Left hindlimb (tissue), 1 donor: ENCODE results near the gene FAM228B.
"Not testable (repeated sequence)": the region's sequence is repeated elsewhere in the genome, so short reads cannot be mapped to it uniquely, and the experiment has no call there.

Experiments used
- DNase-seq: peaks from one replicate; pipeline ENCODE4 v3.0.0-alpha.2; 2018

The FAM228B gene

DNA sequence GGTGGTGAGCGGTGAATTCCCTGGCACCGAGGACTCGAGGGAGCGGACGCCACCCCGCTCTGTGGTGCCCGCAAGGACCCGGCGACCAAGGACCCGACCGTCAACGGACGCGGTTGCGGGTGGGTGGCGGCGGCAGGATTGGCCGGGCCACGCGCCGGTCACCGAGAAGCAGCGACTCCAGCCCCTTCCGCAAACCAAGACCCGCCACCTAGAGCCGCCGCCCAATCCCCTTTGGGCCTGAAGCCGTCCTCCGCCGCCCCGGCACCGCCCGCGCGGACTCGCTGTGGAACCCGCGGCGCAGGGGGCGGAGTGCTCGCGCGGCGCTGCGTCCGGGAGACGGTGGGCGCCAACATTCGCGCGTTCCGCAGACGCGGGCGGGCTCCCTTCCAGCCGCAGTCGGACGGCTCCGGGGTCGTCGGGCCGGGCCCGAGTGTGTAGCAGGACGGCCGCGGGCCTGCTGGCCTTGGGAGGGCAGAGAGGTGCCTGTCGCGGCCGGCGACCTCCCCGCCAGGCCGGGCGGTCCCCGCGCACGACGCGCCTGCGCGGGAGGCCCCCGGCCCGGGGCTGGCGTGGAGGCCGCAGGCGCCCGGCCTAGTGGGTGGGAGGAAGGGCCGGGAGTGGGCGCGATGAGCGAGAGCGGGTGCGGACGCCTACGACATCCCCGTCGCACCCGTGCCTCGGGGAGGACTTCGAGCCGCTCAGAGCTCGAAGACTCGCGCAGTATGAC, at the start of gene FAM228B, which contains the start of gene PFN4:
FAM228B (plus strand) TSS at position 275 of the 727 bp plus-strand sequence. CDS start 893 bp downstream, outside the sequence.
PFN4 (minus strand) TSS at position 140 of the 727 bp plus-strand sequence. CDS start 799 bp downstream, outside the sequence.
- peak; percentile 89 for DNase-seq

DNA sequence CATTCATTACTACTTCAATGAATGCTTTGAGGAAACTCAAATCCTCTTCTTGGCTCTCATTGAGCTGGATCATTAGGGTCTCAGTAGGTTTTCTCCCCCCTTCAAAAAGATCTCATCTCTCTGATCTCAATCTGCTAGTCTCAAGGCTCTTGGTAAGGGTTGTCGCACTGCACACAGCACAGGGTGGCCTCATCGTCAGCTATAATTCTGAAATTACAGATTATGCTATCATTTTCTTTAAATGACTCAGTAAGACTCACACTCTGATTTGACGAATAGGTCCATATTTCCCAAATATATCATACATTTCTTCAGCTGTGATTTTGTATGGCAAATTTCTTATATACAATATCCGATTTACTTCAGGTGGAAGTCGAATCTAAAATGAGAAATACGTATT, 49.5 kb upstream of the FAM228B start:
- no peak for DNase-seq

DNA sequence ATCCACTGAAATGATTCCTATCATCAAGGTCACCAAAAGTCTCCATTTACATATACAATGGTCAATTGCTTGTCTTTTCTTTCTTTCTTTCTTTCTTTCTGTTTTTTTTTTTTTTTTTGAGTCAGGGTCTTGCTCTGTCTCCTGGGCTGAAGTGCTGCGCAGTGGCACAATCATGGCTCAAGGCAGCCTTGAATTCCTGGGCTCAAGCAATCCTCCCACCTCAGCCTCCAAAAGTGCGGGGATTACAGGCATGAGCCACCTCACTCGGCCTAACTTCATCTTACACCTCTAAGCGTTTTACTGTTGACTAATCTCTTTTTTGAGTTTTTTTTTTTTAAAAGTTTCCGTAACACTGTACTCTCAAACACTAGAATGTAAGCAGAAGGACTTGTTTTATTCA, 48.0 kb upstream of the FAM228B start:
- no peak for DNase-seq

DNA sequence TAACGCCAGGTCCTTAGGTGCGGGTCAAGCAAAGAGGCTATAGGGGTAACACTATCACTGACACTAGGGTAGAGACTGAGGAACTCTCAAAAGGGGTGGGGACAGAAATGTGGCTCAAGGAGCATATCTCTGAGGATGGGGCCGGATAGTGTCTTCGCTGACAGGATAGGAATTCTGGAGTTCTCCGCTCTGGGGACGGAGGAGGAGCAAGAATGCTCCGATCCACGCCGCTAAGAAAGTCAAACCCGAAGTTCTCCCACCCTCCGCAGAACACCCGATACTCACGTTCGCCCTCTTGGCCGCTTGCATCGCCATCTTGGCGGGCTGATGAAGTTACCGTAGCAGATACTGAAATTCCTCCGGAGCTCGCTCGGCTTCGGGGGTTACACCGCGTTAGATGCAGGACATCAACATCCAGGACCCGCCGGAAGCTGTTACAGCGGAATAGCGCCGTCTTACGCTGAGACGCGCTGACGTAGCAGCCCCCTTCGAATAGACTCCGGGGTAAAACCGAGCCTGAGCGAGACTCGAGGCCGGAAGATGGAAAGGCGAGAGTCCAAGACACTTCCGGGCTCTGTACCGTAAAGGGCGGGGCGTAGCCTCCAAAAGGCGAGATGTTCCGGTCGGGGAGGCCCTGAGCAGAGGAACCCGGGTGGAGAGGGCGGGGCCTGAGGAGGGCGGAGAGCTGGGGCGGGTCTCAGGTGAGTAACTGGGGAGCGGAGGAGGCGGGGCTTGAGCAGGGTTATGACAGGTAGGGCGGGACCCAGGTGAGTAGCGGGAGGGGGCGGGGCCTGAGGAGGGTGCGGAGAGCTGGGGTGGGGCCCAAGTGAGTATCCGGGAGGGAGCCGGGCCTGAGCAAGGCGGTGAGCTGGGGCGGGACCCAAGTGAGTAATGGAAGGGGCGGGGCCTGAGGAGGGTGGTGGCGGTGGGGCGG, 47.1 kb upstream of the FAM228B start, which contains the start of gene SF3B6:
SF3B6 (minus strand) TSS at position 412 of the 934 bp plus-strand sequence; CDS start at position 315, 97 bp downstream.
- DNase-seq = peak; percentile 98

DNA sequence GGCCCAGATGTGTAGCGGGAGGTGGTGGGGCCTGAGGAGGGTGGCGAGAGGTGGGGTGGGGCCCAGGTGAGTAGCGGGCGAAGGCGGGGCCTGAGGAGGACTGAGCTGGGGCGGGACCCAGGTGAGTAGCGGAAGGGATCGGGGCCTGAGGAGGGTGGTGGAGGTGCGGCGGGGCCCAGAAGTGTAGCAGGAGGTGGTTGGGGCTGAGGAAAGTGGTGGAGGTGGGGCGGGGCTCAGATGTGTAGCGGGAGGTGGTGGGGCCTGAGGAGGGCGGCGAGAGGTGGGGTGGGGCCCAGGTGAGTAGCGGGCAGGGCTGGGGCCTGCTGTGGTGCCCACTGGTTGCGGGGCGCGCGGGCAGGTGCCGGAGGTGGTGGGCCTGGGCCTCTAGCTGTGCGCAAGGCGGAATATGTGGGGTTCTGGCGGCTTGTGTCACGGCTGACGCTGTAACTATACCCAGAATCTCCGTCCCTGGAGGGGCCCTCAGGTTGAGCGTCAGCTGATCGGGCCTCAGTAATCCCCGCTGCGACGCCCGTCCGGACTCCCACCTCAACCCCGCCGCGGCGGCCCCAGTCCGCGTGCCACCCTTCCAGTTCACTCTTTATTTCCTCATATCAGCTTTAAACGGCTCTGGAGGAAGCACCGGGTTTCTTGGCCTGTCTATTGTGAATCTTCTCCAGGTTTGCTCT, 46.3 kb upstream of the FAM228B start:
- peak; percentile 42 for DNase-seq

DNA sequence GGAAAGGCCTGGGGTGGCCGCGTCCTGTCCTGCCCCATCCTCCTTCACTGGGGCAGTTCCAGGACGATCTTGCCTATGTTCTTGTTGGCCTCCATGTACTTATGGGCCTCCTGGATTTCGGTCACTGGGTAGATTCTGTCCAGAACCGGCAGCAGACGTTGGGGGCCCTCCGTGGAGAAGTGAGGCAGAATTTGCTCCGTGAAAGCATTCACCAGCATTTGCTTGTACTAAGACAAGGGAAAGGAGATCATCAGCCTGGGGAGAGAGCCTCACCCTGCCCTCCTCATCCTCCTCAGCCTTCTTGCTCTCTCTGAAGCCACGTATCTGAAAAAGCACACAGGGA, 45.8 kb upstream of the FAM228B start:
- no peak for DNase-seq

DNA sequence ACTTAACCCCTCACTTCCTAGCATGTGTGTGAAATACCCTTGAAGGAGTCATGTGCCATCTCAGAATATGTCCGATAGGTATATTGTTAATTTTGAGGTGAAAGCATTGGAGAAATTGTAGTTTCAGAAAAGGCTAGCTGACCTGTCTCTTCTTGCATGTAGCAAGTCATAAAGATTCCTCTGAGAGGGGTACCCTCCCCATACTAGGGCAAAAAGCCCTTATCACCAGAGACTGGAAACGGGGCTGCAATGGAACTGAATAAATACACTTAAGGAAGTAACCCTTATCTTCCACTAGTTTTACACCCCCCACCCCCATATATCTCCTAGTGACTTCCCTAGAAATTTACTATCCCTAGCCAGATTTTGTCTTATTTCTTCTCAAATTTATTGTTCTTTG, 45.4 kb upstream of the FAM228B start:
- no peak for DNase-seq

DNA sequence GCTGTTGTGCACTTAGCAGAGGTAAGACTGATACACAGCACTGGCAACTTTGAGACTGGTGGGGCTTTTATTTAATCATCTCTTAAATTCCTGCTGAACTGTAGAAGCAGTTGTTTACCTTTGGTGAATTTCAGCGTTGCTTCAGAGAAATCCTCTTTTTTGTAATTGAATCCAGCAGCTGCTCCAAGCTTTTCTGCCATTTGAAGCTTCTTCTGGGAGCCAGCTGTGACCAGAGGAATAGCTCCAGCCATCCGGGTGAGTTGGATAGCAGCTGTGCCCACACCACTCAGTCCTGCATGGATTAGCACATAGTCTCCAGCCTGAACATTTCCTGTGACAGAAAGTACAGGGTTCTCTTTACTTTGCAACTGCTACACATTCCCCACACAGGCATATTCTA, 42.6 kb upstream of the FAM228B start:
- DNase-seq = peak; percentile 47

DNA sequence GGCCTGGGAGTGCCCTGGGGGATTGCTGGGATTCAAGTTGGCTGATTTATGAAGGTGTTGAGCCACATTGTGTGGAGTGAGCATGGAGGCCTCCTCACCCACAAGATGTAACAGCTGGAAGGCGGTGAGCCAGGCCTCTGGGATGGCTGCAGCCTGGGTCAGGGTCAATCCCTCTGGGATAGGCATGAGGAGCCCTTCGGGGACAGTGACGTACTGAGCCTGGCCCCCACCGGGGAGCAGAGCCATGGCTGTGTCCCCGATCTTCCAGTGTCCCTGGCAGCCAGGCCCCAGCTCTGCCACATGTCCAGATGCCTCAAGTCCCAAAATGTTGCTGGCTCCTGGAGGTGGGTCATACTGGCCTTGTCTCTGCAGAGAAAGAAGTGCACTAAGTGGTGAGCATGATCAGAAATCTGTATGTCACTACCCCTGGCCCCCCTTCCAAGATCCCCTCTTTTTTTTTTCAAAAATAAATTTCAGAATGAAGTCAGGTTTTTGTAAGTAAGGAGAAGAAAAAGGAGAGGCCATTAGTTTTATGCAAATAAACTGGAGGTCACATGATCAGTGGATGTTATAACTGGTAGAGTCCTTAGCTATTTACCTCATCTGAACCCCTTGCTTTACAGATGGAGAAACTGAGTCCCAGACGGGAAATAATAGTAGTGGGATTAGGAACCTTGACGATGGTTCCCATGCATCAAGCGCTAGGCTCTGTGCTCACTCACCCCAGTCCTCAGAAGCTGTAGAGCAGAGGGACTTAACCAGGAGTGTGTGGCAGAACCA, 40.3 kb upstream of the FAM228B start:
- no peak for DNase-seq

DNA sequence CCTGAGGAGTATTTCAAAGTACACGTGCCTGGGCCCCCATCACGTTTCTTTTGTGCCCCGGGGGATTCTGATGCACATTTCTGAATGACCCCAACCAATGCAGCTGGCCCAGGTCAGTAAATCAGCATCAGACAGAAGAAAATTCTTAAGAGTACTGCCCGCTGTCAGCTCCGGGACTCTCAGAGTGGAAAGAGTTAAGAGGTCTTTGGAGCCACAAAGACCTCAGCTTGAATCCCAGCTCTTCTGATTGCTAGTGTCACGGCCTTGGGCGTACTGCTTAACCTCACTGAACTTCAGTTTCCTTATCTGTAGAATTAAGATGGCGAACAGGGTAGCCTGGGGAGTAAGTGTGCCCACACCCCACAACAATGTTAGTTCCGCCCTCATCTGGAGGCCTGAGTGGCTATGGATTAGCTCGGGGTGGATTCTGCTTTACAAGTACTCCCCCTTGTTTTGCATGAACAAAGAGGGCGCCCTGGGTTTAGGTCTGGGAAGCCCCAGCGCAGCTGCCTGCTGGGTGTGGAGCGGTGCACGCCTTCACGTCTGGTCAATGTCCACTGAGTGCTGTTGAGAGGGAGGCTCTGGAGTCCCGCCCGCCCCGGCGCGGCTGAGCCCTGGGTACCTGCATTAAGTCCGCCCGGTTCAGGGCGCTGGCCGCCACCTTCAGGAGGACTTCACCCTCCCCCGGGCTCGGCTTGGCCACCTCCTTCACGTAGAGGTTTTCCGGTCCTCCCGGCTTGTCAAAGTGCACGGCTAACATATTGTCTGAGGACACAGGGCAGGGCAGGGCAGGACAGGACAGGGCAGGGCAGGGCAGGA, 39.5 kb upstream of the FAM228B start:
- DNase-seq = peak; percentile 86

DNA sequence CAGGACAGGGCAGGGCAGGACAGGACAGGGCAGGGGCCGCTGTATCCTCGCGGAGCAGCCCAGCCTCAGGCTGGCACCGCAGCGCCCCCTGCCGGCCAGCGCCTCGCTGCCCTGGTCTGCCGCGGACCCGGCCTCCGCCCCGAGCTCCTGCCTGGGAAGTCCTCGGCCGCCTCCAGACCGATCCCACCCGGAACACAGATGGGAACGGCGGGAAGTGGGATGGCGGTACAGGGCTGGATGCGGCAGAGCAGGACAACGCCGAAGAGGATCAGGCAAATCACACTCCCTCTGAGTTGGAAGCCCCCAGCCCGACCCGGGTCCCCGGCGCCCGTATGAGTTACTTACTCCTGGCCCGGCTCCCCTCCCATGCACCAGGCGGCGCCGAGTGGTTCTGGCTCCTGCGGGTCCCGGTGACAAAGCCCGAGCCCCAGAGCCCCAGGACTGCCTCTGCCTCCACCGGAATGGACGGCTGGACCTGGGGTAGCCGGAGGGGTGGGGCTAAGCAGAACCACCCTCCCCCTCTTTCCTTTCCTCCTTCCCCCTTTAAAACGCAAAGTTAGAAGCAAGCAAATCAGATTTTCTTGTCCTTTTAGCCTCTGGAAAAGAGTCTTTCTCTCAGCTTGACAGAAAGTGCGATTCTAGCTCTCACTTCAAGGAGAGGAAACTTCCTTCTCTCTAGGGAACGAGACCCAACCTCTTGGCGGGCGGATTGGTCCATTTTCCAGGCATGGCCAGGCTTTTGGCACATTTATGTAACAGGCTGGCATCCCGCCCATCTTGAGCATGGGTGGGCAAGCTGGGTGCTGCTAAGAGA, 38.7 kb upstream of the FAM228B start, which contains the start of gene TP53I3:
TP53I3 (minus strand) TSS at position 449 of the 814 bp plus-strand sequence. CDS start 508 bp downstream, outside the sequence.
- DNase-seq = peak; percentile 95

DNA sequence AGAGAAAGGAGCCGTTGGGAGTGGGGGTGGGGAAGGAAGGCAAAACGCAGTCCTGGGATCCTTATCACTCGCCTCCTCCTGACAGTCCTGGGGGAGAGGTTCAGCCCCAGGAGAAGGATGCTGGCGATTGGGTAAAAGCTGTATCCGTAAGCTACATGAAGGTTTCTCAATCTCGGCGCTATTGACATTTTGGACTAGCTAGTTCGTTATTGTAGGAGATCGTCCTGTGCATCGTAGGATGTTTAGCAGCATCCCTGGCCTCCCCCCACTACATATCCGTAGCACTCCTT, 38.1 kb upstream of the FAM228B start:
- no peak for DNase-seq

DNA sequence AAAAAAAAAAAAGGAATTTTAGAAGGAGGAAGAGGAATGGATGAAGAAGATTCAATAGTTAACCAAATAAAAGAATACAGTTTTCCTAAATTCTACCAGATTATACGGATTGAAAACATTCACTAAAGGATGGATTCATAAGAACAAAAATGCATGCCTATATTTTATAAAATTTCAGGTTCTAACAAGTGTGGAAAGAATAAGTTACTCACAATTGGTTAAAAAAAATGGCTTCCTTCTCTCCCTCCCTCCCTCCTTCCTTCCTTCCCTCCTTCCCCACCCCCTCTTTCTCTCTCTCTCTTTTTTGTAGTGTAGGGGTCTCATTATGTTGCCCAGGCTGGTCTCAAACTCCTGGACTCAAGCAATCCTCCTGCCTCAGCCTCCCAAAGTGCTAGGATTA, 37.0 kb upstream of the FAM228B start:
- DNase-seq = no peak

DNA sequence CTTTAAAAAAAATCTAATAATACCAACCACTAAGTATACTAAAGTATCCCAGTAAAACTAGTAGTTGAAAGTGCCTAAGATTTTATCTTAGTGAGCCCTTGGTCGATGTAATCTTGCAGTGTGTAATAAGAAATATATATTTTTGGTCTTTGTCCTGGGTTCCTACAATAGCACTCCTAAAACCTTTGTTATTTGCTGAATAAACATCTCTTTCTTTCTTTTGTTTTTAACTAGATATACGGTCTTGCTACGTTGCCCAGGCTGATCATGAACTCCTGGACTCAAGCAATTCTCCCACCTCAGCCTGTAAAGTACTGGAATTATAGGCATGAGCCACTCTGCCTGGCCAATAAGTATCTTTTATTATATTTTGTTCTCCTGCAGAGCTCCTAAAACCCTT, 36.2 kb upstream of the FAM228B start:
- no peak for DNase-seq

DNA sequence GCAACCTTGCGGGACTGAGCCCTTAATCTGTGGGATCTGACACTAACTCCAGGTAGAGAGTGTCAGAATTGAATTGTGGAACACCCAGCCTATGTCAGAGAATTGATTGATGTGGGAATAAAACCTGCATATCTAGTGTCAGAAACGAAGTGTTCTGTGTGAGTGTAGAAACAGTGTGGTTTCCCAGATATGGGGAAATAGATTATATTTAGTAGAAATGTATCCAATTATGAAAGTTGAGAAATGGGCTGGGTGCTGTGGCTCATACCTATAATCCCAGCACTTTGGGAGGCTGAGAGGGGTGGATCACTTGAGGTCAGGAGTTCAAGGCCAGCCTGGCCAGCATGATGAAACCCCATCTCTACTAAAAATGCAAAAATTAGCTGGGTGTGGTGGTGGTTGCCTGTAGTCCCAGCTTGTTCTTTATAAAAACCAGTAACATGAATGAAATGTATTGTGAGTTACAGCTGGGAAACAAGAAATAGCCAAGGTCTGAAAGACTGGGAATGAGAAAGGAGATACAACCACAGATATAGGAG, 34.4 kb upstream of the FAM228B start:
- DNase-seq = no peak

DNA sequence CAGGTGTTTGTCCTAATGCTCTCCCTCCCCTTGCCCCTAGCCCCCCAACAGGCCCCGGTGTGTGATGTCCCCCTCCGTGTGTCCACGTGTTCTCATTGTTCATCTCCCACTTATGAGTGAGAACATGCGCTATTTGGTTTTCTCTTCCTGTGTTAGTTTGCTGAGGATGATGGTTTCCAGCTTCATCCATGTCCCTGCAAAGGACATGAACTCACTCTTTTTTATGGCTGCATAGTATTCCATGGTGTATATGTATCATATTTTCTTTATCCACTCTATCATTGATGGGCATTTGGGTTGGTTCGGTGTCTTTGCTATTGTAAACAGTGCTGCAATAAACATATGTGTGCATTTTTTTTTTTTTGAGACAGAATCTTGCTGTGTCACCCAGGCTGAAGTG, 30.0 kb upstream of the FAM228B start:
- DNase-seq = not testable (repeated sequence)

DNA sequence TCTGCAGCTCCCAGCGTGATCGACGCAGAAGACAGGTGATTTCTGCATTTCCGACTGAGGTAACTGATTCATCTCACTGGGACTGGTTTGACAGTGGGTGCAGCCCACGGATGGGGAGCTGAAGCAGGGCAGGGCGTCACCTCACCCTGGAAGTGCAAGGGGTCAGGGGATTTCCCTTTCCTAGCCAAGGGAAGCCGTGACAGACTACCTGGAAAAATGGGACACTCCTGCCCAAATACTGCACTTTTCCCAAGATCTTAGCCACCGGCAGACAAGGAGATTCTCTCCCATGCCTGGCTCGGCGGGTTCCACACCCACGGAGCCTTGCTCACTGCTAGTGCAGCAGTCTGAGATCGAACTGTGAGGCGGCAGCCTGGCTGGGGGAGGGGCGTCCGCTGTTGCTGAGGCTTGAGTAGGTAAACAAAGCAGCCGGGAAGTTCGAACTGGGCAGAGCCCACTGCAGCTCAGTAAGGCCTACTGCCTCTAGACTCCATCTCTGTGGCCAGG, 28.0 kb upstream of the FAM228B start:
- DNase-seq = not testable (repeated sequence)

DNA sequence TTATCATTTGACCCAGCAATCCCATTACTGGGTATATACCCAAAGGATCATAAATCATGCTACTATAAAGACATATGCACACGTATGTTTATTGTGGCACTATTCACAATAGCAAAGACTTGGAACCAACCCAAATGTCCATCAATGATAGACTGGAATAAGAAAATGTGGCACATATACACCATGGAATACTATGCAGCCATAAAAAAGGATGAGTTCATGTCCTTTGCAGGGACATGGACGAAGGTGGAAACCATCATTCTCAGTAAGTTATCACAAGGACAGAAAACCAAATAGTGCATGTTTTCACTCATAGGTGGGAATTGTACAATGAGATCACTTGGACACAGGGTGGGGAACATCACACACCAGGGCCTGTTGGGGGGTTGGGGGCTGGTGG, 22.5 kb upstream of the FAM228B start:
- DNase-seq = not testable (repeated sequence)

DNA sequence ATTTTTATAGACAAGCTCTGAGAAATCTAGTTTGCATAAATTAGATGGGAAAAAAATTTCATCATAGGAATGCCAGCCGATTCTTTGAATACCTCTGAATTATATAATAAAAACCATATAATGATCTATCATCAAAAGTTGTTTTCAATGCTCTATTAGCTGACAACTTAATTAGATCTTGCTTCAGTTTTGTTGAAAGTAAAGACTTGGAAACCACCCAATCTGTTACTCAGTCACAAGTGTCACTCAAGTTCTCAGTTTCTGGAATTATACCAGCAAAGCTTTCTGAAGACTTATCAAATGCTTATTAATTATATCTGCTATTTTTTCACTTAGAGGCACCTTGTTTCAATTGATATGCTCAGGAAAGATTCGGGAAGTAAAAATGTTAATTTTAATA, 21.3 kb upstream of the FAM228B start:
- no peak for DNase-seq

DNA sequence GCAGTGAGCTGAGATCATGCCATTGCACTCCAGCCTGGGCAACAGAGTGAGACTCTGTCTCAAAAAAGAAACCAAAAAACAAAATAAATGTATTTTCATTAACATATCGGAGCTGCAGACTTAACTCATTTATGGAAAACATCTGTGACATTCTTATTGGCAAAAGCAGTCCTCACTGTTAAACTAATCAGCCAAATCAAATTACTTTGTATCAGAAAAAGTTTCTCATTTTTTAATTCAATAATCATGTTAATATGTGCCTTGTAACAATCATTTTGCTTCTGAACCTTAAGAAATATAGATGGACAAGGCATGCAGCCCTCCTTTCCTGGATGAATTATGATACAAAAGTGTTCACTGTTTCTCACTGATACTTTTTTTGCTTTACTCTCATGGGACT, 20.6 kb upstream of the FAM228B start:
- no peak for DNase-seq
